HepG2 (cell line): Measurements from ENCODE around the gene VAV2. TPM values are rescaled to one million over a fixed set of nuclear protein-coding genes. Genes with fewer than 3 reads are reported as not detected.

Experiments
- KLF11 ChIP-seq: IDR thresholded peaks from 2 replicates; pipeline ENCODE4 v1.6.1; 2016; ENCODE audit warnings: missing compliant biosample characterization
- RBM22 ChIP-seq: fragments of 200-400 bp; formaldehyde crosslinking; optimal IDR thresholded peaks from 2 replicates; pipeline ENCODE3; 2017; ENCODE audit warnings: mild to moderate bottlenecking, low read length, moderate library complexity
- RXRB ChIP-seq: IDR thresholded peaks from 2 replicates; pipeline ENCODE4 v1.6.1; 2016; ENCODE audit warnings: borderline replicate concordance, missing genetic modification reagents, missing compliant biosample characterization
- SALL1 ChIP-seq: sonication (generic); formaldehyde crosslinking; IDR thresholded peaks from 2 replicates; pipeline ENCODE4 v1.8.0; 2022; ENCODE audit warnings: mild to moderate bottlenecking, missing genetic modification reagents
- SALL2 ChIP-seq: sonication (generic); formaldehyde crosslinking; IDR thresholded peaks from 2 replicates; pipeline ENCODE4 v1.8.1; 2023; ENCODE audit warnings: mild to moderate bottlenecking, missing genetic modification reagents, inconsistent platforms
- STAG1 ChIP-seq: sonication (generic); formaldehyde crosslinking; IDR thresholded peaks from 2 replicates; pipeline ENCODE4 v1.4.0; 2020; ENCODE audit warnings: missing genetic modification reagents
- TEF ChIP-seq: sonication (generic); formaldehyde crosslinking; IDR thresholded peaks from 2 replicates; pipeline ENCODE4 v1.5.0; 2020; ENCODE audit warnings: missing genetic modification reagents
- TERF1 ChIP-seq: sonication (generic); formaldehyde crosslinking; IDR thresholded peaks from 2 replicates; pipeline ENCODE4 v1.8.0; 2022; ENCODE audit warnings: mild to moderate bottlenecking, missing genetic modification reagents, moderate library complexity
- ZNF292 ChIP-seq: sonication (generic); formaldehyde crosslinking; IDR thresholded peaks from 2 replicates; pipeline ENCODE4 v1.8.1; 2022; ENCODE audit warnings: mild to moderate bottlenecking, low read depth, missing genetic modification reagents, borderline replicate concordance
- ZNF333 ChIP-seq: sonication (generic); formaldehyde crosslinking; IDR thresholded peaks from 2 replicates; pipeline ENCODE4 v1.4.0; 2020; ENCODE audit warnings: mild to moderate bottlenecking, missing genetic modification reagents, borderline replicate concordance
- ZNF451 ChIP-seq: sonication (generic); formaldehyde crosslinking; IDR thresholded peaks from 2 replicates; pipeline ENCODE4 v1.5.0; 2020; ENCODE audit warnings: mild to moderate bottlenecking, missing genetic modification reagents
- ZNF512B ChIP-seq: sonication (generic); formaldehyde crosslinking; IDR thresholded peaks from 2 replicates; pipeline ENCODE4 v1.5.1; 2020; ENCODE audit warnings: missing genetic modification reagents, mild to moderate bottlenecking, borderline replicate concordance
- ZNF549 ChIP-seq: sonication (generic); formaldehyde crosslinking; IDR thresholded peaks from 2 replicates; pipeline ENCODE4 v1.5.0; 2020; ENCODE audit warnings: missing genetic modification reagents
- ZNF607 ChIP-seq: sonication (generic); formaldehyde crosslinking; IDR thresholded peaks from 2 replicates; pipeline ENCODE4 v1.5.1; 2020; ENCODE audit warnings: missing genetic modification reagents, mild to moderate bottlenecking, borderline replicate concordance
- ZNF709 ChIP-seq: sonication (generic); formaldehyde crosslinking; IDR thresholded peaks from 2 replicates; pipeline ENCODE4 v1.5.0; 2020; ENCODE audit warnings: mild to moderate bottlenecking, missing genetic modification reagents
- ZNF761 ChIP-seq: sonication (generic); formaldehyde crosslinking; conservative IDR thresholded peaks from 2 replicates; pipeline ENCODE4 v1.4.0; 2020; ENCODE audit warnings: mild to moderate bottlenecking, missing genetic modification reagents
- ZNF816 ChIP-seq: sonication (generic); formaldehyde crosslinking; IDR thresholded peaks from 2 replicates; pipeline ENCODE4 v1.8.0; 2022; ENCODE audit warnings: missing genetic modification reagents, mild to moderate bottlenecking, borderline replicate concordance
- ZNF878 ChIP-seq: sonication (generic); formaldehyde crosslinking; IDR thresholded peaks from 2 replicates; pipeline ENCODE4 v1.8.1; 2023; ENCODE audit warnings: mild to moderate bottlenecking, missing genetic modification reagents, moderate library complexity
- polyA plus RNA-seq, 8 experiments: library from polyadenylated mRNA; depleted of rRNA in 3 of 8; stranded (reverse) in 7 of 8; unstranded in 1 of 8; fragments of >200 nt; fragmentation: Illumina TruSeq in 4 of 8; extraction: Trizol in 4 of 8; gene quantifications; 2 replicates each; pipeline versions ENCODE4 v1.2.1 to v1.2.3, GENCODE V29; 2011 to 2016; ENCODE audit warnings: low read depth in 4 of 8, missing spikeins in 1 of 8, mixed read lengths in 1 of 8; ENCODE audit not compliant: insufficient read depth in 1 of 8
- total RNA-seq, 5 experiments: library from RNA; depleted of rRNA; stranded (reverse); fragments of >200 nt; fragmentation: Illumina TruSeq; extraction: Trizol; gene quantifications; 2 replicates each; pipeline ENCODE4 v1.2.3, GENCODE V29; 2016; ENCODE audit warnings: low read depth in 1 of 5
- TF ChIP-seq, protein P1 (sequence below): sonication (generic); formaldehyde crosslinking; IDR thresholded peaks from 2 replicates; pipeline ENCODE4 v1.5.0; 2020; ENCODE audit warnings: missing genetic modification reagents

VAV2 gene
- total and polyA plus RNA-seq, 2 of the 13 experiments (the other 11 are each of a cell fraction or from before 2014, with no cell fraction given) = 22.5 to 22.9 TPM

DNA sequence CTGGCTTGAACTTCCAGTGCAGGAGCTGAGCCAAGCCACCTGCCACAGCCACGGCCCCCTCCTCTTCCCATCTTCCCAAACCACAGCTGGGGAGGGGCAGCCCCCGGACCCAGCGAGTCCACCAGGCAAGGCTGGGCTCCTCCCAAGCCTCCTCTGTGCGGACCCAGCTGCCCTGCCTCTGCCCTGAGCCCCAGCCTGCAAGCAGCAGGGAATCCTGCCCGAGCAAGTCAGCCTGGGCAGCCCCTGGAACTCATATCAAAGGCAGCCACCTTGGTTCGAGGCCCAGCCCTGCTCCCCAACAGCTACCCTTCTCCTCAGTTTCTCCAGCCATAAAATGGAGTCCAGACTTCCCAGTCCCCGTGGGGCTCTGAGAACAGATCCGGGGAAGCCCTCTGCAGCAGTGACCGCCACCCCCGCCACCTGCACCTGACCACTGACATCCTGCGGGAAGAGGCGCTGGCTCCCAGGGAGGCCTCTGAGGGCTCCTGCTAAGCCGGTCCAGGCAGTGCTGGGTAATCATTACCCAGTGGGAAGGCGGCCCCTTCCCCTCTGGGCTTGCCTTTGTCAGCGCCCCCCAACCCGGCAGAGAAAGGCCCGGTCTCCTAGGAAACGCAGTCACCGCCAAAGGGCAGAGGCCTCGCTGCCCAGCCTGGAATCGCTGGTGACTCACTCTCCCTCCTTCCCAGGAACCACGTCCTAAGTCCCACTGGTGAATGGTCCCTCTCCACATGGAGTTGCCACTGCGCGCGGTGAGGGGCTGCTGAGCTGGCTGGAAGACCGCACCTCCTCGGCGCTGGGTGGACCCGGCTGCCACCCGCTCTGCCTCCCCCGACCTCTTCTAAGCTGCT lies 1.5 kb downstream of the VAV2 start (continued):
- no peak for TF ChIP-seq ZNF761 (CRISPR knock-in tag)
- TF ChIP-seq ZNF292 = 0 out of 2 replicates have a peak, but pooled peaks have one; percentile 33
- TF ChIP-seq ZNF549 (CRISPR knock-in tag) = no peak
- peak; percentile 48; the same call in 1 of the 2 replicates for TF ChIP-seq ZNF709
- no peak for TF ChIP-seq ZNF333
- TF ChIP-seq STAG1 (CRISPR knock-in tag) = peak; percentile 4
- TF ChIP-seq KLF11 = no peak
- TF ChIP-seq SALL1 (CRISPR knock-in tag) = peak; percentile 61
- TF ChIP-seq ZNF878 = no peak
- TF ChIP-seq, protein P1, sequence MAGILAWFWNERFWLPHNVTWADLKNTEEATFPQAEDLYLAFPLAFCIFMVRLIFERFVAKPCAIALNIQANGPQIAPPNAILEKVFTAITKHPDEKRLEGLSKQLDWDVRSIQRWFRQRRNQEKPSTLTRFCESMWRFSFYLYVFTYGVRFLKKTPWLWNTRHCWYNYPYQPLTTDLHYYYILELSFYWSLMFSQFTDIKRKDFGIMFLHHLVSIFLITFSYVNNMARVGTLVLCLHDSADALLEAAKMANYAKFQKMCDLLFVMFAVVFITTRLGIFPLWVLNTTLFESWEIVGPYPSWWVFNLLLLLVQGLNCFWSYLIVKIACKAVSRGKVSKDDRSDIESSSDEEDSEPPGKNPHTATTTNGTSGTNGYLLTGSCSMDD (CRISPR knock-in tag) = no peak
- no peak for TF ChIP-seq TERF1
- peak; percentile 43; the same call in 1 of the 2 replicates for TF ChIP-seq RXRB
- TF ChIP-seq ZNF512B (CRISPR knock-in tag) = no peak
- no peak for TF ChIP-seq TEF (CRISPR knock-in tag)
- TF ChIP-seq SALL2 (CRISPR knock-in tag) = no peak
- no peak for TF ChIP-seq ZNF451 (CRISPR knock-in tag)
- TF ChIP-seq RBM22 = no peak
- TF ChIP-seq ZNF607 (CRISPR knock-in tag) = no peak
- TF ChIP-seq ZNF816 (CRISPR knock-in tag) = no peak
